8988T (cell line): ENCODE measurements around the gene CELF4.

ENCODE experiments used
- DNase-seq: peaks from one replicate; pipeline ENCODE4 v3.0.0; 2011

CELF4 gene

DNA sequence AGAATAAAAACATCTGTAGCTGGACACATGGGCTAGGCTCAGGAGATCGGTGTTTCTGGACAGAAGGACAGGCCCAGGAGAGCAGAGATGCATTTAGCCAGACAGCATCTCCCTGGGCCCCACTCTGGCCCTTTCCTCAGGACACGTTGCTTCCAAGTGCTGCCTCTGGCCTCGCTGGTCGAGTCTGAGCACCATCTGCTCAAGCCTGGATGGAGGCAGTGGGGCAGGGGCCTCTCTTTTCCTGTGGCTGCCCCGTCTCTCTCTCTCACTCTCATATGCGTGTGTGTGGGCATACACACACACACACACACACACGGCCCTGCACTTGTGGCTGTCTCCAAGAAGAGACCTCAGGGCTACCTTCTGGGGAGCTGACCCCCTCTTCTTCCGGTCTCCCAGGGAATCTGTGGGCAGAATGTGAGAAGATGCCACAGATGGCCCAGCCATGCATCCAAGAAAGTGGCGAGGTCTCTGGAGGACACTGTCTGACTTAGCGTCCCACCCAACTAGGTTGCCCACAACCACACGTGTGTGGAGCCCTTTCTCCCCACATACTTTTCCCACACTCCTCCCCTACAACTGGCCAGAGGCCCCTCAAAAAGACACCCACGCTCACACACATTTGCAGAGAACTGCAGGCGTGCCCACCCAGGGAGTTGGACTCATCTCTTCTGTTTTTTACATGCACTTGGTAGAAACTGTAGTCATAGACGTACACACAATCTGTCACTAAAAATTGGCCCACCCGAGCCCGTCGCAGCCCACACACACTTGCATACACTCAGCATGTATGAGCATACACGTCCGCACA is 19.9 kb downstream of the CELF4 start:
- no peak for DNase-seq

GRCh38 chr18:37544713-37545112 is 20.9 kb downstream of the CELF4 start:
- DNase-seq: no peak

DNA sequence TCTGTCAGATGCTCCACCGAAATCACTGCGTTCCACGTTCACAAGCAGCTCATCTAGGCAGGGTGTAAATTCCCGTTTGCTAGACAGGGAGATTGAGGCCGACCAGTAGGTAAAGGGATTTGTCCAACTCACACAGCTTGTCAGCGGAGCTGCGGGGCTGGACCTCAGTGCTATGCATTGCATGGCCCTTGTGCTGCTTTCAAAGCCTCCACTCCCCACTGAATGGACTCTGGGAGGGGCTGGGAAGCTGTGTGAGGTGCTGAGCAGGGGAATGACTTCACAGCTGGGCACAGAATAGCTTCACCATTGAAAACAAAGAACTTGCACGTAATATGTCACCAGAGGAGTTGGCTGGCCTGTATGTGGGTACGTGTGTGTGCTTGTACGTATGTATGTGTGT is 21.4 kb downstream of the CELF4 start:
- no peak for DNase-seq

- no peak for DNase-seq
Observed at GRCh38 chr18:37543321-37543720, 22.3 kb downstream of the CELF4 start.

- DNase-seq: no peak
Observed at GRCh38 chr18:37541517-37541916, 24.1 kb downstream of the CELF4 start.

DNA sequence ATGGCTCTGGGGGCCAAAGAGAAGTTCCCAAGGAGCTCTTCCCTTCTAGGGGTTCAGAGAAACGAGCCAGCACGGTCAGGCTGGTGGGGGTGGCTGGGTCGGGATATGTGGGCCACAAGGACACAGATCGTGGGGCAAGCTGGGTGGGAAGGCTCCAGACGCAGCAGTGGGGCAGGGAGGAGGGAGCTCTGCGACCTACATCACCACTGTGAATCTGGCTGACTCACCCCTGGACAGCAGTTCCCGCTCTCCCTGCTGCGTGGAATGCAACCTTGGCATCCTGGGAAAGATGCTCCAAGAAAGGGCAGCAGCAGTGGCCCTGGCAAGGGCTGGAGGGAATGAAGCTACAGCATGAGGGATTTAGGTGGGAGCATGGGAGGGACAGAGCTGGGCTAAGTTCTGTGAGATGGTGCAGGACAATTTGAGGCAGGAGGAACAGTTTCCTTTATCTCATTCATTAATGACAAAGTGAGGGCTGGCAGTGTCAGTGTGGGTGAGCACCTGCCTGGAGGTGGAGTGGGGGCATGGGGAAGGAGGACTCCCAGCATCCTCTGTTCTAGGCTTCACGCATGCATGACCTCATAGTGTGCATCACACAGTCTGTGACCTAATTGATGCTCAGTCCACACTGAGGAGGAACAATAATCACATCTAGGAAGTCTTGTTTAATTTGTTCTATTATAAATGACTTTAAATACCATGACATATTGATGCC is 25.0 kb downstream of the CELF4 start:
- DNase-seq: no peak

DNA sequence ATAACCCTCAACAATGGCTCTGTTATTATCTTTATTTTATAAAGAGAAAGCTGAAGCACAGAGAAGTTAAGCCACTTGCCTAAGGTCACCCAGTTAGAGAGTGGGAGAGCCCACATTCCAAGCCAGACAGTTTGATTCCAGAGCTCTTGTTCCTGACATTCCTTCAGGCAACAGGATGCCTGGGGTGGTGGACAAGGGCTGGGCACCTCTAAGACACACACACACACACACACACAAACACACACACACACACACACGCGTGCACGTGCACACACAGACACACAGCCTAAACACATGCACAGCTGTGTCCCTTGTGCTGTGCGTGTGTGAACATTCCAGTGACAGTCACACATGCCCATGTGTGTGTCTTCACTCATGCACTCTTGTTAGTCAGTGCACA is 26.4 kb downstream of the CELF4 start:
- no peak for DNase-seq

GRCh38 chr18:37538526-37539205 is 26.9 kb downstream of the CELF4 start:
- DNase-seq: no peak

DNA sequence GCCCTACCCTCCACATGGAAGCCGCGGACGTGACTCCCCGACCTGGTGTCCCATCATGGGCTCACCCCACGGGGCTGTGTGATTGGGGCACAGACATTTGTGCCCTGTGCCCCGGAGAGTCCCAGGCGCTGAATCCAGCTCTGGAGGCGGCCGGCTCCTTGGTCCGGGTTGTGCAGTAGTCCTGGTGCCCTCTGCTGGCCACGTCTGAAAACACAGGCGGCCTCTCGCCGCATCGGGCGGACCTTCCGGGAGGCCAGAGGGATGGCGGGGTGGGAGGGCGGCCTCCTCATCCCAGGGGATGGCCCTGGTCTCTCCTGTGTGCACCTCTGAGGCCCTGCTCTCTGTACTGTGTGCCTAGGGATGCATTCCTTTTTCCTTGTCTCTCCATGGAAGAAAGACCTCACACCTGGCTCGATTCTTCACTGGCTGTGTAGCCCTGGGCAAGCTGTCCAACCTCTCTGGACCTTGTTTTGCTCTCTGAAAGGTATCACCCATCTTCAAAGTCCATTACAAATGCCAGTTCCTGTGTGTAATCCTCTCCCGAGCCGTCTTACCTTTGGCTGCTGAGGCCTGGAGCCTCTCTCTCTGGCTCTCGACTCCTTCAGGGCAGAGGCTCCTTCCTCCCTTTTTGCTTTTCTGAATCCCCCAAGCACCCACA is 27.6 kb downstream of the CELF4 start:
- DNase-seq: peak; percentile 91

DNA sequence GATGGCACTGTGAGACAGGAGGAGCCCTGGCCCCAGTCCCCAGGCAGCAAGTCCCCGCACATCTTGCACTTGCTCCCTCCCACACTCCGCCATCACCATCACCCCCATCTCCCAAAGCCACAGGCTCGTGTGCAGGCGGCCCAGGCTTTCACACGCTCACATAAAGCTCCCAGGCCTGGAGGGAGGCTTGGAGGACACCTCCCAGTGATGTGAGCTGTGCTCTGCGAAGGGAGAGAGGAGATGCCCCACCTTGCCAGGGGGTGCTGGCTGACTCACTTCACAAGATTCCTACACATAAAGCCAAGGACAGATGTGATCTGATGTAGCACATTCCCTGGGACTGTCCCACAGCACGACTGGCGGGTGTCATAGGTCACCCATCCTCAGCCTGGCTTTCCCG is 28.9 kb downstream of the CELF4 start:
- no peak for DNase-seq

DNA sequence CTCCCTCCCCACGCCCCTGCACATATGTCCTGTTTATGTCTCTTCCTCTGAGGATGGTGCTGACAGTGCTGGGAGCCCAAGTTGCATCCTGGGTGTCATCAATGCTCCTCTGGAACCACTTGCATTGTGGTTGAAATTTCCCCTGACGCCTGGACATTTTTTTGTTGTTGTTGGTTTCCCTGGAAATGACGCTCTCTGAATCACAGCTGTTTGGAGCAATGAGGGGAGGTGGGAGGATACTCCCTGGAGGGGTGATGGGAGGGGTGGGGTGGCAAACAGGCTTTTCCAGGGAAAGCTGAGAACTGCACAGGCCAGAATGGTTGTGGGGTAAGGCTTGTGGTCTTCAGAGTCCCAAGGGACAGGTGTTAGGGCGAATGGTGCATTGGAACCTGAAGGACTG is 29.6 kb downstream of the CELF4 start:
- DNase-seq: no peak

- DNase-seq: no peak
Observed at GRCh38 chr18:37534627-37535026, 31.0 kb downstream of the CELF4 start.

DNA sequence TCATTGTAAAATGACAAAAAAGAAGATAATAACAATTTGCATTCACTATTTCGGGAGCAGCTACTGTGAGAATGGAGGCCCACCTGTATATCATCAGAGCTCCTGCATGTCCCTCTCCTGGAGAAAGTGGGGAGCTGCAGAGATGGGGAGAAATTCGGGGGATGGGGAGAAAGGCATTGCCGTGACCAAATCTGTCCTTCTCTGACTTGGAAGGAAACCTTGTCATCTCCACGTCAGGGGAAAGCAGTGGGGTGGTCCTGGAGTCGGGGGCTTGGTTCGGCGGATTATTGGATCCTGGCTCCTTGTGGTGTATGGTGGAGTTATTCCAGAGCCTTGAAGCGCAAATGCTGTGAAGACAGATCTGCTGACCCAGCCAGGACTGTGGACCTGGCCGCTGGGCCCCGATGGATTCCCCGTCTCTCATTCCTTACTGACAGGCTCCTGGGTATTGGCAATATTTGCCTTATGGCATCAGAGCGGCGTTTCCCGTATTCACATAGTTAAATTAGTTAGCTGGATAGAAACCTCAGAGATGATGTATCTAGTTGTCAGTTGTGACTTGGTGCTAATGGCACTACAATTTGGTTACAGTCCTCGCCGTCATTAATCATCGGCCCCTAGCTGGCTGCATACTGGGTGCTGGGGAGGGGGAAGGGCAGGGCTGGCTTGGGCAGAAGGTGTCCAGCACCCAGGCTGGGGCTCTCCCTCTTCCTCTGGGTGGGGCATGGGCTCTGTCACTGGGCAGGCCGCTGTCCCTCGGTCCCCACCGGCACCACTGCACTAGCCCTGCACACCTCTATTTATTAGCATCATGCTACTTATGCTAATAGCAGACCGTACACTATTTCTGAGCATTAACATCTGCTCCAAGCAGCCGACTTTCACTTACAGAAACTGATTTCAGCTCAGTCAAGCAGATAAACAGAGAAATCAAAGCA is 31.7 kb downstream of the CELF4 start:
- DNase-seq: no peak

DNA sequence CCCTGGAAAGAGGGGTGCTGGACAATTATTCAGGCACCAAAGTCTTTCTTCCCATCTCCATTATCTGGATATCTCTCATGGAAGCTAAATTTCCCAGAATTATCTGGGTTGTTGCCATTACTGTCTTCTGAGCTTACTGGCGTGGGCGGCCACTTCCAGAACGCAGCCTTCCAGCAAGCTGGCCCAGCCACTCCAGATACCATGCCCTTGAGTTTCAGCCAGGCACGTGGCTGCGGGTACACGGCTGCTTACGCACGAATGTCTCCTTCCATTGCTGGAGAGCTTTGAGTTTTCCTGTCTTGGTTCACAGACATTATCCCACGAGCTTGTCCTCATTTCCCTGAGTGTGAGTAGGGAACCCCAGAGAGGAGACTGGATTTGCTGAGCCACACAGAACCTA is 32.7 kb downstream of the CELF4 start:
- DNase-seq: no peak

DNA sequence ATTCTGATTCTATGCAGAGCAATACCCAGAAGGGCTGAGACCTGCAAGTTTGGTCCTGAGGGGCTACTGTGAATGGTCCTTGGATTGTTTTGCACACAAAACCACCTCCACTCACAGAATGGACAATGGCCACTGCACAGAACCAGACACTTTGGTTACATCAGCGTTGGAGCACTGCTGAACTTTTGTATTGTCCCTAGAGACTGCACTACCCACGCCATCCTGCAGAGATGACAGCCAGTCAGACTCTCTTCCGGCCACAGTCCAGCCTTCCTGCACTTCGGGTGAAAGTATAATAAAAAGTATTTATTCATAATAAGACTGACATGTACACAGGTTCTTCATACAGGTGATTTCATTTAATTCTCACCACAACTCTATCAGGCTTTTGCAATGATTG is 35.7 kb downstream of the CELF4 start:
- DNase-seq: no peak

GRCh38 chr18:37529296-37529695 is 36.3 kb downstream of the CELF4 start:
- DNase-seq: no peak

DNA sequence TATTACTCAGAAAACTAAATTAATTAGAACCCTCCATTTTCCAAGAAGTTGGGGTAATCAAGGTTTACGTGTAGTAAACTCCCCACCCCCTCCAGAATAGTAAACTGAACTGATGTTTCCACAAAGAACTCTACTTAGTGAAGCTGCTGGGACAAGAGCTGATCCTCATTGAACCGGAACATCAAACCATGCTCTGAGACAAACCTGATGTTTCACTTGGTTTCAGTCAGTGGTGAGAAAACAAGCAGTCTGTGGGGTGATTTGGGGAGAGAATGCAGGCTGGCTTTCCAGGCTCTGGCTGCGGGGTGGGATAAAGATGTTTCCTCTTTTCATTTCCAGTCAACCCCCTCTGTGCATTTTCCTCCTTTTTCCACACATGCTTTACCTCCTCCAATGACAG is 38.2 kb downstream of the CELF4 start:
- DNase-seq: no peak

DNA sequence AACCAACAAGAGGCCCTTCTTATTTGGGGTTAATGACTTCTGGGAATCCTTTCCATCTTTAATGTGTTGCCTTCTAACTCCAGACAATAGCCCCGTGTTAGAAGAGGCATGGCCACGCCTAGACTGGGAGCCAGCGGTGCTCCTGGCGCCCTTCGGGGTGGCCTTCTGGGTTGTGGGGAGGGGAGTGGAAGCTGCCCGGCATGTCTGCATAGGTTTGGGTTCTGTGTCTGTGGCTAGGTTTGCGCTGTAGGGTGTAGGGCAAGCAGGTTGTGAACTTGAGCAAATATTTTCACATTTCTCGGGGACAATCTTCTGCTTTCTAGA is 40.4 kb downstream of the CELF4 start:
- DNase-seq: no peak

DNA sequence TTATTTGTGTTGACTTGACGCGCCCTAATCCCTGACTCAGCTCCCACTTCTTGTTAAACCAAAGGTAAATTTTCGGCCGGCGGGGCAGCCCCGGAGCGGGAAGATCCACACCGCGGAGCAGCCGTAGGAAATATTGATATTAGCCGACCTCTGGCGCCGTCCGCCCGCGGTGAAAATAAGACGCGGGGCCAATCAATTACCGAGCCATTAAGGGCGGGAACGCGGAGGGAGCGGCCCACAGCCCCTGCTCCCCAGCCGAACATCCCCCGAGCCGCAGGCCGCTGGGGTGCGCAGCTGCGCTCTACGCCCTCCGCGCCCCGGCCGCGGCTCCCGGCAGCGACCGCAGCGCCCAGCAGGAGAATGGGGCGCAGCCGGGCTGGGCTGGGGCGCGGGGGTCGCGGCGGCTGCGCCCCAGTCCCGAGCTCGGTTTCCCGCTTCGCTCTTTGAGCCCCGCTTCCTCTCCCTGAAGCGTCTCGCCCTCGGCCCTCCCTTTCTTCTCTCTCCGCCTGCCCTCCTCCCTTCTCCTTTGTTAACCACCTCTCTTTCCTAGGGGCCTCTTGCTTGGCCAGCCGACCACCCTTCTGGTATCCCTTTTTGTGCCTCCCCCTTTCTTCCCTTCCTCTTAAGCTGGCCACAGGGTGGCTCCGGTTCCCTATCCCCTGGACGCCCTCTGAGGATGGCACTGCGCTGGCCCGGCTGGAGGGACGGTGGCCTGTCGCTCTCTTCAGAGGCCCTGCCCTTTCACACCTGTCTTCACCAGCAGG is 40.9 kb downstream of the CELF4 start:
- DNase-seq: no peak

DNA sequence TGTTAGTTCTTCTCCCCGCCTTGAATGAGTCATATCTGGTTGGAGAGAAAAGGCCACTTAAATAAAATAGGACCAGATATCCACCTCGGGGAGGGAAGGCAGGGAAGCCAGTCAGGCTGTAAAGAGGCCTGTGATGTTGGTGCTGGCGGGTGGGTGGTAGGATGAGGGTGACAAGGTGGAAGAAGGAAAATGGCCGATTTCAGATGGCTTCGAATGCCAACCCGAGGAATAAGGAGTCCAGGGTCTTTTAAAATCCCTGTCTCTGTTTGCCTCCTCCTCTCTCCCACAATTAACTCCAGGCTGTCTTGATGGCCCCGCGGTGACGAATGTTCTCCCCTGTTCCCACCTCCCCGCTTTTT is 41.5 kb downstream of the CELF4 start:
- DNase-seq: no peak
